GM19240 (cell line): ENCODE data around the gene CFAP54.
"Not testable (repeated sequence)": the region's sequence is repeated elsewhere in the genome, so short reads cannot be mapped to it uniquely, and the experiment has no call there.

ENCODE experiments used
- DNase-seq: peaks from one replicate; pipeline ENCODE4 v3.0.0; 2011; ENCODE audit warnings: low spot score; ENCODE audit not compliant: insufficient read length

CFAP54 gene

DNA sequence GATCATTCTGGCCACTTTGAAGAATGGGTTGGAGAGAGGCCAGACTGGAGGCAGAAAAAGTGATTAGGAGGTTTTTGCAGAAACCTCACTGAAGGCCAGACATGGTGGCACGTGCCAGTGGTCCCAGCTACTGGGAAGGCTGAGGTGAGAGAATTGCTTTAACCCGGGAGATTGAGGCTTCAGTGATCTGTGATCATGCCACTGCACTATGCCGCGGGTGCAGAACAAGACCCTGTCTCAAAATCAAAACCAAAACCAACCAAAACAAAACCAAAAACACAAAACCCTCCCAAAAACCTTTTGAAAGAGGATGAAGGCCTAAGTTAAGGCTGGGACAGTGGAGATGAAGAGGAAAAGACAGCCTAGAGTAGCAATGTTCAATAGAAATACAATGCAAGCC is 15.2 kb upstream of the CFAP54 start:
- no peak for DNase-seq

DNA sequence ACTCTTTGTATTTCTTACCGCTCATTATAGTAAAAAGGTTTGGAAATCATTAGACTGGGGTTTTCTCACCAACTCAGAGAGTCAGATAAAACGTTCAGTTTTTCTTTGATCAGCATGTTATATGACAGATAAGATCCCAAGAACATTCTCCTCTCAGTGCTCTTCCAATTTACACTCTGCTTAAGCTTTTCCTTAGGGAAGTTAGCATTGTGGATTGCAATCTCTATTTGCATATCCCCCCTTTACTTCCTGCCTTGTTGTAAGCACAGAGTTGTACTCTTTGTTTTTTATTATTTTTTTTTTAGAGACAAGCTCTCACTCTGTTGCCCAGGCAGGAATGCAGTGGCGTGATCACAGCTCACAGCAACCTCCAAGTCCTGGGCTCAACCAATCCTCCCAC is 11.4 kb upstream of the CFAP54 start:
- no peak for DNase-seq

DNA sequence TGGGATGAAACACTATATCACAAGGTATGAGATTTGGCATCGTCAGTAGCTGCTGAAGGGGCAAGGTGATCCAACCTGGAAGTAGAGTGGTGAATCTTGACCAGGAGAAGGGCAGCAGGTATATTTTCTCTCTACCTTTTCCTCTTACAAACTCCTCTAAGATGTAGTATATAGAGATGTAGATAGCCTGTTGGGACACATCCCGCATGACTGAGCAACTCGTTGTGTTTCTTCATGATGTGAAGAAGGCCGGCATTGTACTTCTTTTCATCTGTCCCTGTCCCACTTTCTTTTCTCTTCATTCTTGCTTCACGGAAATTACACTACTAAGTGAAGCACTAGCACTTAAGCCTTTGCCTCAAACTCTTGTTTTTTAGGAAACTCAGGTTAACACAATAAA is 7.3 kb upstream of the CFAP54 start:
- DNase-seq: no peak

DNA sequence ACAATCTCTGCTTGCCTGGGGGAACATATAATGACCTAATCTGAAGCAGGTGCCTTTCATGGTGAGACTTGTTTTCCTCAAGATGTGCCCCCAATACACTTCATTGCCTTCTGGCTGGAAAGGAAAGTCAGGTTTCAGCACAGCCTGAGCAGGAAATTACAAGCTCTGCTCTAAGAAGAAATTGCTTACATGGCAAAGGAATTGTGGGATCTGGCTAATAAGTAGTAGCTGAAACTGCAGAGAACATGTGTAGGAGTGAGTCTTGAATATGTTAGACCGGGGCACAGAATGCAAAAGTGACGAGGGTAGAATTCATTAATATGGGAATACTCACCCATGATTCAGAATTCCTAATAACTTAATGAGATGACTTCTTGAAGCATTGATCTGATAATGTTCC is 6.3 kb upstream of the CFAP54 start:
- no peak for DNase-seq

- DNase-seq: no peak
Measured at GRCh38 chr12:96486751-96487613, 2.4 kb upstream of the CFAP54 start.

DNA sequence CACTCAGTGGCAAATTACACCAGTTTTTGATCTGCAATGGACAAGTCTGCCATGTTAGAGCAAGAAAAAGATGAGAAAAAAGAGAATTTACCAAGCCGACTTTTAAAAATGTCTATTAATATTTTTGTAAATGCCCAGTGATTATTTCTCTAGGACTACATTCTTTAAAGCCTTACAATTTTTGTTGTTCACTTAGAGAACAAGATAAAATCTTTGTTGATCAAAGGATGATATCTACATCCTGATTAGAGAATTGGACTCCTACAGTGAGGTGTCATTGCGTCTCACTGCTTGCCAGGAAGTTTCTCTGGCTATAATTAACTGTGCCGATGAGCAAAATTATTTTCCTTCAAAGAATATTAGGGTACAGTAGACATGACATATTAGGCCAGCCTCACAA is 1.7 kb upstream of the CFAP54 start:
- no peak for DNase-seq

GRCh38 chr12:96493106-96493505 is 3.7 kb downstream of the CFAP54 start:
- no peak for DNase-seq

- not testable (repeated sequence) for DNase-seq
Measured at GRCh38 chr12:96494154-96494553, 4.8 kb downstream of the CFAP54 start.

DNA sequence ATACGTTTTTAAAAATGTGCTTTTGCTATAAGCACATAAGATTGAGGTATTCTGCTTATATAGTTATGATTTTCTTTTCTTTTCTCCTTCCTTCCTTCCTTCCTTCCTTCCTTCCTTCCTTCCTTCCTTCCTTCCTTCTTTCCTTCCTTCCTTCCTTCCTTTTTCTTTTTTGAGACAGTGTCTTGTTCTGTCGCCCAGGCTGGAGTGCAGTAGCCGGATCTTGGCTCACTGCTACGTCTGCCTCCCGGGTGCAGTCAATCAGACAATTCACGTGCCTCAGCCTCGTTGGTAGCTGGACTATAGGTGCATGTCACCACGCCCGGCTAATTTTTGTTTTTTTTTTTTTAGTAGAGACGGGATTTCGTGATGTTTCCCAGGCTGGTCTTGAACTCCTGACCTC is 5.8 kb downstream of the CFAP54 start:
- no peak for DNase-seq

GRCh38 chr12:96495841-96496545 is 6.6 kb downstream of the CFAP54 start:
- no peak for DNase-seq

GRCh38 chr12:96496944-96497343 is 7.6 kb downstream of the CFAP54 start:
- DNase-seq: no peak

GRCh38 chr12:96497855-96498254 is 8.5 kb downstream of the CFAP54 start:
- DNase-seq: no peak

GRCh38 chr12:96500693-96501092 is 11.3 kb downstream of the CFAP54 start:
- no peak for DNase-seq

GRCh38 chr12:96501133-96501761 is 11.9 kb downstream of the CFAP54 start:
- DNase-seq: no peak

DNA sequence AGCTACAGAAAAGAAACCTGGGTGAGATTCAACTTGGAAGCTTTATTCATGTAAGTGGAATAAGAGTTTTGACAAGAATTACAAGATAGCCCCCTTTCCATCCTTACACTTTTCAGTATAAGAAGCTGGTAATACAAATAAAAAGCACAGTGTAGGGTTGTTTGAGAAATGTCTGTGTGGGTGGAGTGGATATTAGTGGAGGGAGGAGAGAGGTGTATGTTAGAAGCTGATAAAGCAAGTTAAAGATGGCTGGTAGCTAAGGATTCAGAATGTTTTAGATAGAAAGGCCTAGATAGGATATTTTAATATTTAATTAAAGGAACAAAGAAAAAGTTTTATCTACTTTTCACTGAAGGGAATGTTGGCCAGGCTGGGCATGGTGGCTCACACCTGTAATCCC is 12.5 kb downstream of the CFAP54 start:
- DNase-seq: no peak

DNA sequence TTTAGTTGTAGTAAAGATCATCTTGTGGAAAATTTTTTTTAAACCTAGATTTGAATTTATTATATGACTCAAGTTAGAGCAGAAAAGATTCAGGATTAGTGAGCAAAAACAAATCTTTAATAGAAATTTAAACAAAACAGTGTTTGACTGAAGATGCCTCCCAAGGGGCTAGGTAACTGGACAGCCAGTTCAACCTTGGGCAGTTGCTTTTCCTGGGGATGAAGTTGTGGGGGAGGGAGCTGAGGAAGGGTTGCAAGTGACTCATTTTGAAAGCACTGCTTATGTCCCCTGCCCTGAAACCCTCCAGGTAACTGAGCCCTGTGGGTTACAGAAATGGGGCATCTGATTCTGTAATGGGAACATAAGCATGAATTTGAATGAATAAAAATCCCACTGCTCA is 13.1 kb downstream of the CFAP54 start:
- peak; percentile 33 for DNase-seq

GRCh38 chr12:96502949-96503532 is 13.7 kb downstream of the CFAP54 start:
- DNase-seq: no peak

DNA sequence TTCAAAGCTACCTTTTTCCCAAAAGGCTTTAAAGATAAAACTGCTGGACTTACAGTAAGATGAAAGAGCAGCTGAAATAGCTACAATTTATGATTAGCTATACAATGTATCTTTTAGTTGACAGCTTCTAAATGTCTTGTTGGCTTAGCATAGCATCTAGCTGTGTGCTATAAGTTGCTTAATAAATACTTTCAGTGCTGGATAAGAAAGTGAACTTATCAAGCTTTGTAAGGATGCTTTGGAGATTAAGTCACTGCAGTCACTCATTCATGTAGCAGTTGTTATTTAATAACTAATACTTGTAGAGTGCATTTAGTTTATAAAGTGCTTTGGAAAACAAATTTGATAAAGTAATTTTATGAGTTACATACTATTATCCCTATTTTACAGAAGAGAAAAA is 14.6 kb downstream of the CFAP54 start:
- no peak for DNase-seq

DNA sequence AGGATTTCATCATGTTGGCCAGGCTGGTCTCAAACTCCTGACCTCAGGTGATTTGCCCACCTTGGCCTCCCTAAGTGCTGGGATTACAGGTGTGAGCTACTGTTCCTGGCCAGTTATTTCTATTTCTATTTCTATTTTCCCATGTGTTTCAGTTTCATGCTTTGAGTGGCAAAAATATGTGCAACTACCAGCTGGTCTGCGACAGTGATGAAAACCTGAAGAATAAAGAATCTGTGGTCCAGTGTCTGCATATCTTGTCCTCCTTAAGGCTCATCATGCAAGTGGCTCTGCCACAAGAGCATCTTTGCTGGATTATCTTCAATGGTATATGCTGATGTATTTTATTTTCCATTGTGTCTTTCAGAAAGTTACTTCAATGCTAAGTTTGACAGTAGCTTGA is 17.4 kb downstream of the CFAP54 start:
- DNase-seq: no peak

DNA sequence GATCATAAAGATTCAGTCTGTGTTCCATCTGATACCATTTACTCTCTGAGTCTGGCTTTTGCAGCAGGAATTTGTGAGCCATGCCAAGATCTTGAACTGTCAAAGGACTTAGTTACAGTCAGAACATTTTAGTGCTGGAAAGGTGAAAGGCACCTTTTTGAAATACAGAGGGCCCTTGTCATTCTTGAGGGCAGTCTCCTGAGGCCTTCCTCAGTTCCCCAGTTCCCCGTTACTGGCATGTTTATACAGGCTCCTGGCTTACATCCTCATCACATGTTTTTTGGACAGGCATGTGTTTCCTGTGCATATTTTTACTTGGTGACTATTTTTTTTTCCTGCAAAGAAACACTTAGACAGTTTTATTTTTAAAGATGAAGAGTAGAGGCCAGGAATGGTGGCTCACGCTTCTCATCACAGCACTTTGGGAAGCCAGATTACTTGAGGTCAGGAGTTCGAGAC is 21.0 kb downstream of the CFAP54 start:
- DNase-seq: no peak

DNA sequence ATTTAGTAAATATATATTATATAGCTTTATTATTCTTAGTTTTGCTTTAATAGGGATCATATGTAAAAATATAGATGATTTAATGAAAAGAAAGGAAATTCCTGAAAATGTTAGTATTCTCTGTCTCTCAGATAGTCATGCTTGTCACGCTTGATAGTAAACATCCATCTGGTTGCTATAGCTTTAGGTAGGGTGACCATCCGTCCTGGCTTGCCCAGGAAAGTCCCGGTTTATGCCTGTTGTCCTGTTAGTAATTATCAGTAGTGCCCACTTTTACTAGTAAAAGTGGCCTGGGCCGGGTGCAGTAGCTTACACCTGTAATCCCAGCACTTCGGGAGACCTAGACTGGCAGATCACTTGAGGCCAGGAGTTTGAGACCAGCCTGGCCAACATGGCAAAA is 23.8 kb downstream of the CFAP54 start:
- DNase-seq: no peak

DNA sequence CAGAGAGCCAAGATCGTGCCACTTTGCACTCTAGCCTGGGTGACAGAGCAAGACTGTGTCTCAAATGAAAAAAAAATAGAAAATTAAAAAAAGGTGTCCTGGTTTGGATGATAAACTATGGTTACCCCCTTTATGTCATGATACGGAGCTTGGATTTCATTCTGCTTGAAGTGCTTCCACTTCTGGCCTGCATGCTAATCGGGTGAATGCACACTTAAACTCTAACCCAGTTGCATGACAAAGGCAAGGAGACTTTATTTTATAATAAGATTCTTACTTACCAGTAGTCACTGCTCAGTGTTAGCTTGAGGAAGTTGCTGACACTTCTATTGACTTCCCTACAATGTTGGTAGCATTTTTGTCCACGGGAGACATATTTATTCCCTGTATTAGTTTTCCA is 24.3 kb downstream of the CFAP54 start:
- DNase-seq: no peak
